Endothelial cell of umbilical vein (primary cell): Measurements from ENCODE around the gene BID. TPM values are rescaled to one million over a fixed set of nuclear protein-coding genes. Genes with fewer than 3 reads are reported as not detected.

Experiments used
- BruUV-seq: library from RNA; stranded (reverse); fragments of 400-500 nt; replicated peaks from 2 replicates; lab custom pipeline; 2021; lab: Mats Ljungman, UMichigan
- CTCF ChIA-PET: fragments of 300-600, 350-600 bp; sonication (Branson Sonifier 250); formaldehyde crosslinking; loops from one replicate; lab custom pipeline; 2021; ENCODE audit warnings: antibody characterized with exemption, inconsistent platforms; lab: Charles Lee
- POLR2A ChIA-PET: fragments of 300-600, 350-600 bp; sonication (Branson Sonifier 250); formaldehyde crosslinking; loops from one replicate; lab custom pipeline; 2021; ENCODE audit warnings: antibody characterized with exemption, inconsistent platforms; lab: Charles Lee
- DNase-seq: peaks from one replicate; pipeline ENCODE4 v3.0.0-alpha.2; 2011; ENCODE audit warnings: low read depth, low spot score
- FAIRE-seq: peaks from 2 replicates; lab custom pipeline; 2011; peaks lifted over from hg19 to GRCh38; lab: Jason Lieb, UNC
- H2AFZ ChIP-seq: 2 replicates; pipeline ENCODE4 v1.6.0; 2012; ENCODE audit warnings: low read depth, low read length, control low read depth, inconsistent platforms
- H3K27ac ChIP-seq: 2 replicates; pipeline ENCODE4 v1.5.1; 2011; ENCODE audit warnings: low read depth, mild to moderate bottlenecking, control low read depth, low read length, moderate library complexity; ENCODE audit not compliant: insufficient read depth
- H3K27me3 ChIP-seq, 2 experiments: 2 replicates each; pipeline versions ENCODE4 v1.6.0 to v1.6.1; 2011; ENCODE audit warnings: low read length in 2 of 2, mixed read lengths in 1 of 2; ENCODE audit not compliant: control insufficient read depth in 2 of 2, insufficient read depth in 2 of 2
- H3K36me3 ChIP-seq, 2 experiments: 2 replicates in 1 of 2; 3 replicates in 1 of 2; pipeline ENCODE4 v1.5.1; 2011; ENCODE audit warnings: low read length in 2 of 2, mild to moderate bottlenecking in 1 of 2, moderate library complexity in 1 of 2; ENCODE audit not compliant: control insufficient read depth in 2 of 2, insufficient read depth in 2 of 2; ENCODE audit errors: extremely low read depth in 1 of 2
- H3K4me1 ChIP-seq: 3 replicates; pipeline ENCODE4 v1.5.1; 2011; ENCODE audit warnings: mild to moderate bottlenecking, low read length; ENCODE audit not compliant: control insufficient read depth, insufficient read depth; ENCODE audit errors: extremely low read depth
- H3K4me2 ChIP-seq: 2 replicates; pipeline ENCODE4 v1.6.1; 2011; ENCODE audit warnings: low read length, control low read depth, mixed read lengths; ENCODE audit not compliant: insufficient read depth
- H3K4me3 ChIP-seq, 3 experiments: fragments of 200-600 bp in 1 of 3; sonication (generic), shearing (Covaris generic) in 1 of 3; replicated peaks in 1 of 3; 2 replicates each; pipeline ENCODE4 v1.5.1; 2011 to 2016; ENCODE audit warnings: control low read depth in 3 of 3, low read length in 3 of 3, mild to moderate bottlenecking in 2 of 3, inconsistent platforms in 1 of 3, low read depth in 1 of 3, moderate library complexity in 1 of 3; ENCODE audit not compliant: insufficient read depth in 1 of 3
- H3K79me2 ChIP-seq: 2 replicates; pipeline ENCODE4 v1.6.0; 2012; ENCODE audit warnings: low read length, inconsistent platforms; ENCODE audit not compliant: control insufficient read depth, insufficient read depth
- H3K9ac ChIP-seq: replicated peaks from 2 replicates; pipeline ENCODE3; 2011; ENCODE audit warnings: low read length, control low read depth; ENCODE audit not compliant: insufficient read depth; ENCODE audit errors: extremely low read depth
- H3K9me1 ChIP-seq: replicated peaks from 3 replicates; pipeline ENCODE4 v1.6.0; 2011; ENCODE audit warnings: mild to moderate bottlenecking, low read length; ENCODE audit not compliant: control insufficient read depth, insufficient read depth; ENCODE audit errors: extremely low read depth
- H3K9me3 ChIP-seq: replicated peaks from 2 replicates; pipeline ENCODE4 v1.5.1; 2012; ENCODE audit warnings: low read length, inconsistent platforms; ENCODE audit not compliant: control insufficient read depth, insufficient read depth
- H4K20me1 ChIP-seq: replicated peaks from 2 replicates; pipeline ENCODE3; 2011; ENCODE audit warnings: mild to moderate bottlenecking, low read length; ENCODE audit not compliant: control insufficient read depth, insufficient read depth; ENCODE audit errors: extremely low read depth
- EZH2 ChIP-seq: IDR thresholded peaks from 2 replicates; pipeline ENCODE4 v1.6.1; 2012; ENCODE audit warnings: borderline replicate concordance, low read depth, mild to moderate bottlenecking, moderate library complexity, low read length, inconsistent platforms; ENCODE audit not compliant: severe bottlenecking
- FOS ChIP-seq: IDR thresholded peaks from 2 replicates; pipeline ENCODE4 v1.6.1; 2011; ENCODE audit warnings: mild to moderate bottlenecking, low read length, moderate library complexity, borderline replicate concordance; ENCODE audit not compliant: insufficient read depth
- GATA2 ChIP-seq: IDR thresholded peaks from 2 replicates; pipeline ENCODE4 v1.7.0; 2011; ENCODE audit warnings: low read depth, mild to moderate bottlenecking, moderate library complexity, mixed read lengths, low read length; ENCODE audit not compliant: insufficient read length, insufficient read depth
- JUN ChIP-seq: IDR thresholded peaks from 2 replicates; pipeline ENCODE4 v1.6.1; 2011; ENCODE audit warnings: borderline replicate concordance, low read depth; ENCODE audit not compliant: insufficient read length, insufficient read depth
- MYC ChIP-seq: IDR thresholded peaks from one replicate; pipeline ENCODE4 v1.6.1; 2011; ENCODE audit warnings: mild to moderate bottlenecking, low read depth, low read length
- POLR2A ChIP-seq: IDR thresholded peaks from 2 replicates; pipeline ENCODE4 v1.6.1; 2012; ENCODE audit warnings: low read depth, mild to moderate bottlenecking, control low read depth, low read length
- POLR2AphosphoS5 ChIP-seq: IDR thresholded peaks from 2 replicates; pipeline ENCODE4 v1.6.1; 2012; ENCODE audit warnings: low read depth, mild to moderate bottlenecking, control low read depth, low read length, moderate library complexity; ENCODE audit not compliant: insufficient read depth
- dilution Hi-C: fragments of 300-500 bp; cut with MboI; formaldehyde crosslinking; loops from one replicate; pipeline ENCODE4 v1.15.0; 2019; ENCODE audit warnings: low sequenced_read_pairs; ENCODE audit not compliant: extremely low pct_ligation_motif_present
- intact Hi-C: fragments of 100-400 bp; cut with micrococcal nuclease; formaldehyde crosslinking; loops from one replicate; pipeline ENCODE4 v1.10.0; 2022
- polyA plus RNA-seq, 4 experiments: library from polyadenylated mRNA; depleted of rRNA in 3 of 4; stranded (reverse) in 3 of 4; unstranded in 1 of 4; fragments of >200 nt; gene quantifications; 2 replicates each; pipeline versions ENCODE4 v1.2.1 to v1.2.3, GENCODE V29; 2011 to 2012; ENCODE audit warnings: missing spikeins in 1 of 4
- total RNA-seq: library from RNA; stranded (reverse); gene quantifications from 2 replicates; pipeline ENCODE4 v1.2.3, GENCODE V29; 2021
- TF ChIP-seq, protein P1 (sequence below), 2 donors: IDR thresholded peaks; 1 replicate in 1 of 2; 2 replicates in 1 of 2; pipeline ENCODE4 v1.5.1; 2011; ENCODE audit warnings: low read length in 2 of 2, mild to moderate bottlenecking in 2 of 2, moderate library complexity in 2 of 2, control low read depth in 1 of 2, inconsistent platforms in 1 of 2, low read depth in 1 of 2; ENCODE audit not compliant: insufficient read depth in 1 of 2; ENCODE audit errors: extremely low read depth in 1 of 2
- TF ChIP-seq, protein P2 (sequence below): IDR thresholded peaks from 2 replicates; pipeline ENCODE4 v1.6.1; 2011; ENCODE audit not compliant: insufficient read depth, insufficient read length

The BID gene
- total and polyA plus RNA-seq, 2 donors (not counting 3 experiments of a cell fraction or from before 2014, with no cell fraction given), result 39.0 to 119 TPM

DNA sequence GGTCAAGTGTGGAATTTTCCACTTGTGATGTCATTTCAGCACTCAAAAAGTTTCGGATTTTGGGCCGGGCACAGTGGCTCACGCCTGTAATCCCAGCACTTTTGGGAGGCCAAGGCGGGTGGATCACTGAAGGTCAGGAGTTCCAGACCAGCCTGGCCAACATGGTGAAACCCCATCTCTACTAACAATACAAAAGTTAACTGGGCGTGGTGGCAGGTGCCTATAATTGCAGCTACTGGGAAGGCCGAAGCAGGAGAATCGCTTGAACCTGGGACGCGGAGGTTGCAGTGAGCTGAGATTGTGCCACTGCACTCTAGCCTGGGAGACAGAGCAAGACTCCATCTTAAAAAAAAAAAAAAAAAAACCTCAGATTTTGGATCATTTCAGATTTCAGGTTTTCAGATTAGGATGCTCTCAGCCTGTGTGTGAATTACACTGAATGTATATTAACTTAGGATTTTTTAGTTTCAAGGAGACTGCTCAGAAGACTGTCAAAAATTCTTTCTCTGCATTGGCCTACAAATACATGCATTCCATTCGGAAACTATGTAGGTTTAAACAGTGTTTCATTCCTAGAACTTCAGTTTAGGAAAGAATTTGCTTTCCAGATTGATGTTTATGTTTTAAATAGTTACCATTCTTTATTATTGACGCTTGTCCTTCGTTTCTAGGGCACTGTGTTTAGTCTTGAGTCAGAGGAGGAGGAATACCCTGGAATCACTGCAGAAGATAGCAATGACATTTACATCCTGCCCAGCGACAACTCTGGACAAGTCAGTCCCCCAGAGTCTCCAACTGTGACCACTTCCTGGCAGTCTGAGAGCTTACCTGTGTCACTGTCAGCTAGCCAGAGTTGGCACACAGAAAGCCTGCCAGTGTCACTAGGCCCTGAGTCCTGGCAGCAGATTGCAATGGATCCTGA, 48.0 kb downstream of the BID start:
- Histone ChIP-seq H3K27me3 (no peaks in the 10 kb centered on the region), H3K27ac (no peak overlapping the region), H3K9me3 (no peaks in the 10 kb centered on the region), H3K9me1 (no peaks in the 10 kb centered on the region), H2AFZ (no peak overlapping the region), H3K9ac (no peak overlapping the region), H3K4me1 (no peaks in the 10 kb centered on the region), H4K20me1 (peaks cover 3% of the 10 kb centered on the region), H3K4me2 (no peak overlapping the region), H3K36me3 (peaks cover 7 to 12% of the 10 kb centered on the region in 2 experiments), H3K4me3 (no peak overlapping the region), H3K79me2 (peaks cover 7% of the 10 kb centered on the region)
- intact Hi-C loops, result no loop called here
- dilution Hi-C loops, result no loop called here
- TF ChIP-seq POLR2A (no peak), MYC (no peak), GATA2 (no peak), JUN (no peak), EZH2 (no peak), POLR2AphosphoS5 (no peak), FOS (no peak)
- TF ChIP-seq, protein P1, sequence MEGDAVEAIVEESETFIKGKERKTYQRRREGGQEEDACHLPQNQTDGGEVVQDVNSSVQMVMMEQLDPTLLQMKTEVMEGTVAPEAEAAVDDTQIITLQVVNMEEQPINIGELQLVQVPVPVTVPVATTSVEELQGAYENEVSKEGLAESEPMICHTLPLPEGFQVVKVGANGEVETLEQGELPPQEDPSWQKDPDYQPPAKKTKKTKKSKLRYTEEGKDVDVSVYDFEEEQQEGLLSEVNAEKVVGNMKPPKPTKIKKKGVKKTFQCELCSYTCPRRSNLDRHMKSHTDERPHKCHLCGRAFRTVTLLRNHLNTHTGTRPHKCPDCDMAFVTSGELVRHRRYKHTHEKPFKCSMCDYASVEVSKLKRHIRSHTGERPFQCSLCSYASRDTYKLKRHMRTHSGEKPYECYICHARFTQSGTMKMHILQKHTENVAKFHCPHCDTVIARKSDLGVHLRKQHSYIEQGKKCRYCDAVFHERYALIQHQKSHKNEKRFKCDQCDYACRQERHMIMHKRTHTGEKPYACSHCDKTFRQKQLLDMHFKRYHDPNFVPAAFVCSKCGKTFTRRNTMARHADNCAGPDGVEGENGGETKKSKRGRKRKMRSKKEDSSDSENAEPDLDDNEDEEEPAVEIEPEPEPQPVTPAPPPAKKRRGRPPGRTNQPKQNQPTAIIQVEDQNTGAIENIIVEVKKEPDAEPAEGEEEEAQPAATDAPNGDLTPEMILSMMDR (IDR thresholded peaks at IDR 0.05; ENCODE audit: extremely low read depth in 1 of 2, insufficient read depth in 1 of 2, low read depth in 1 of 2, low read length in 2 of 2), result no peak
- TF ChIP-seq, protein P2, sequence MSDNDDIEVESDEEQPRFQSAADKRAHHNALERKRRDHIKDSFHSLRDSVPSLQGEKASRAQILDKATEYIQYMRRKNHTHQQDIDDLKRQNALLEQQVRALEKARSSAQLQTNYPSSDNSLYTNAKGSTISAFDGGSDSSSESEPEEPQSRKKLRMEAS, result no peak
- no peak for FAIRE-seq
- DNase-seq, result no peak
- no TSS peak for BruUV-seq
- CTCF ChIA-PET, result no interaction called here
- POLR2A ChIA-PET, result no interaction called here
